C4-2B (cell line): ENCODE measurements around the gene GNAZ.

Experiments
- CTCF ChIP-seq: fragments of 450-650 bp; conservative IDR thresholded peaks from 2 replicates; pipeline ENCODE4 v1.5.1; 2017; ENCODE audit warnings: mild to moderate bottlenecking
- ZFX ChIP-seq: fragments of 450-650 bp; IDR thresholded peaks from 2 replicates; pipeline ENCODE4 v1.6.1; 2017

- TF ChIP-seq CTCF (no peak), ZFX (no peak)
These were observed 2.1 kb upstream of the GNAZ start for GRCh38 chr22:23068096-23068831.
